GM18505 (cell line): ENCODE measurements around the gene KIAA0753.

Experiments
- ATAC-seq: cut with Tn5 transposase; IDR thresholded peaks from one replicate; pipeline ENCODE4 v1.9.1; 2021; ENCODE audit not compliant: unreplicated experiment
- POLR2A ChIP-seq: IDR thresholded peaks from 4 replicates; pipeline ENCODE4 v1.6.1; 2011; ENCODE audit warnings: borderline replicate concordance; ENCODE audit not compliant: insufficient read depth, insufficient read length; ENCODE audit errors: extremely low read depth

The KIAA0753 gene

GRCh38 chr17:6558276-6558675 lies 82.2 kb downstream of the KIAA0753 start:
- no peak for TF ChIP-seq POLR2A
- ATAC-seq = no peak

GRCh38 chr17:6557040-6557438 lies 83.5 kb downstream of the KIAA0753 start:
- TF ChIP-seq POLR2A = no peak
- no peak for ATAC-seq

GRCh38 chr17:6556121-6557039 lies 84.1 kb downstream of the KIAA0753 start, which contains the start of gene PITPNM3:
TSS of gene PITPNM3 (minus strand) at chr17:6556555. CDS start at chr17:6556406, 149 bp downstream.
- TF ChIP-seq POLR2A = no peak
- ATAC-seq = no peak

GRCh38 chr17:6555331-6556120 lies 85.0 kb downstream of the KIAA0753 start:
- ATAC-seq = no peak
- no peak for TF ChIP-seq POLR2A

GRCh38 chr17:6554871-6555330 lies 85.6 kb downstream of the KIAA0753 start:
- ATAC-seq = no peak
- TF ChIP-seq POLR2A = no peak

- no peak for TF ChIP-seq POLR2A
- ATAC-seq = no peak
These were observed 86.2 kb downstream of the KIAA0753 start for GRCh38 chr17:6554342-6554741.

- no peak for TF ChIP-seq POLR2A
- ATAC-seq = no peak
These were observed 88.5 kb downstream of the KIAA0753 start for GRCh38 chr17:6551869-6552531.

GRCh38 chr17:6551356-6551755 lies 89.2 kb downstream of the KIAA0753 start:
- ATAC-seq = no peak
- TF ChIP-seq POLR2A = no peak

GRCh38 chr17:6549384-6550036 lies 91.0 kb downstream of the KIAA0753 start:
- TF ChIP-seq POLR2A = no peak
- no peak for ATAC-seq

GRCh38 chr17:6548578-6549330 lies 91.8 kb downstream of the KIAA0753 start:
- ATAC-seq = no peak
- TF ChIP-seq POLR2A = no peak

GRCh38 chr17:6548034-6548433 lies 92.5 kb downstream of the KIAA0753 start:
- ATAC-seq = no peak
- TF ChIP-seq POLR2A = no peak

GRCh38 chr17:6547336-6547735 lies 93.2 kb downstream of the KIAA0753 start:
- ATAC-seq = no peak

GRCh38 chr17:6546069-6546718 lies 94.3 kb downstream of the KIAA0753 start:
- no peak for ATAC-seq
- TF ChIP-seq POLR2A = no peak

More at GRCh38 chr17:6547336-6547735, 93.2 kb downstream of the KIAA0753 start:
- TF ChIP-seq POLR2A = no peak
